ENCODE measurements around the gene APOM. TPM values are rescaled to one million over a fixed set of nuclear protein-coding genes. Genes with fewer than 3 reads are reported as not detected.

The APOM gene
- total and polyA plus RNA-seq, 7 experiments from 2014 or later = 0.78 to 5.0 (median 3.6) TPM

DNA sequence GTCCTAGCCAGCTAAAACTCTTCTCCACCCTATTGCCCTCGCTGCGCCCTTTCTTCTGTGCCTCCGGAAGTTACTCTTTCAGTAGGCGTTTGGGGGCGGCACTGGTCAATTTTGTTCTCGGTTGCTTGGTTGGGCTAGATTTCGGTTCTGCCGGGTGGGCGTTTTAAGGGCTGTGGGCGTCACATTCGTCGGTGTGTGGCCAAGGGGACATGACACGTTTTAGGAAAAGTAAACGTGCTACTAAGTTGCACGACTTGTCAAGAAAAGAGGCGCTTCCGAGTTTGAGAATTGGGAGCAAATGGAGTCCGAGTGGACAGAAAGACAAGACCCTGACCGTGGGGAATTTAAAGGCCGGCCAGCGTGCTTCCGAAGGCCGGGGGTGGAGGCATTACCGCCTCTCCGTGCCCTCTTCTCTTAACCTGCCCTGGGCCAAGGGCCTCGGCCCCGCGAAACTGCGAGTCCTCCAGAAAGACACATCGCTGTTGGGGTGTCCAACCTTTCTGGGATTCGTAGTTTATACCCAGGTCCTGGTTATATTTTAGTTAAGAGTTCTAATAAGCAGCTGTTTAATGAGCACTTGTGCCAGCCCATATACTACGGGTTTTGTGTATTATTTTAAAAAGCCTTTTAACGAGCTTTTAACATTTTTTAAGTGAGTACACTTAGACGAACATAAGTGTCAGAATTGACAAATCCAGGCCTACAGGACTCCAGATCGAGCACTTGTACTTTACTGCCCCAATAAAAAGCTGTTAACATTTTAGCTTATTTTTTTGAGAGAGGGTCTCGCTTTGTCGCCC is 2.6 kb upstream of the APOM start:
- intact Hi-C loops (cut with micrococcal nuclease) = loop anchor here (1.0 to 5.0 kb wide), 18 partner anchors 7 to 1586 kb away; partner anchors contain the start of genes ABHD16A (in 2 of the 2), C6orf47 (in 2 of the 2), NFKBIL1 (in 2 of the 2) and PRRC2A (in 2 of the 2)
- Histone ChIP-seq H3K9me3 (ENCODE audit: control insufficient read depth in 2 of 3, low read length in 3 of 3) (no peaks in the 10 kb centered on the region), H3K36me3 (ENCODE audit: control insufficient read depth in 2 of 3, insufficient read depth in 3 of 3, low read length in 3 of 3) (peaks cover 16 to 50% (median 16%) of the 10 kb centered on the region in 3 experiments), H3K4me3 (ENCODE audit: low read length) (peak overlapping the region; percentile 66), H3K27ac (ENCODE audit: low read depth, low read length) (peak overlapping the region; percentile 95), H3K4me1 (ENCODE audit: control insufficient read depth in 2 of 2, insufficient read depth in 2 of 2, low read length in 2 of 2) (peaks cover 23 to 30% of the 10 kb centered on the region in 2 donors), H3K27me3 (ENCODE audit: control insufficient read depth in 2 of 2, insufficient read depth in 2 of 2, low read length in 2 of 2) (no peaks in the 10 kb centered on the region)
- POLR2A ChIA-PET = interaction anchor here (0.6 to 8.3 kb wide), 52 partner anchors 9 to 1646 kb away, joined by 3 to 193 read pairs (median 4); partner anchors contain the start of genes ABHD16A, AIF1, C6orf47 and CSNK2B
- Mint-ChIP-seq H3K27ac (peak overlapping the region; percentile 99 to 100 (median 100)), H3K27me3 (no peaks in the 10 kb centered on the region), H3K4me1 (peaks cover 39 to 71% (median 63%) of the 10 kb centered on the region in 7 donors), H3K4me3 (peak overlapping the region; percentile 96 to 100 (median 99)), H3K9me3 (peaks cover 0 to 11% (median 0%) of the 10 kb centered on the region in 11 donors), H3K36me3 (peaks cover 6 to 34% (median 18%) of the 10 kb centered on the region in 5 donors)
- ATAC-seq = peak; percentile 77
- peak in 2 of 9 donors; percentile 81 to 89 for DNase-seq
- CTCF ChIA-PET = interaction anchor here (0.6 to 3.3 kb wide), 8 partner anchors 8 to 102 kb away, joined by 3 to 19 read pairs (median 4); partner anchors contain the start of genes DDAH2 and GPANK1

DNA sequence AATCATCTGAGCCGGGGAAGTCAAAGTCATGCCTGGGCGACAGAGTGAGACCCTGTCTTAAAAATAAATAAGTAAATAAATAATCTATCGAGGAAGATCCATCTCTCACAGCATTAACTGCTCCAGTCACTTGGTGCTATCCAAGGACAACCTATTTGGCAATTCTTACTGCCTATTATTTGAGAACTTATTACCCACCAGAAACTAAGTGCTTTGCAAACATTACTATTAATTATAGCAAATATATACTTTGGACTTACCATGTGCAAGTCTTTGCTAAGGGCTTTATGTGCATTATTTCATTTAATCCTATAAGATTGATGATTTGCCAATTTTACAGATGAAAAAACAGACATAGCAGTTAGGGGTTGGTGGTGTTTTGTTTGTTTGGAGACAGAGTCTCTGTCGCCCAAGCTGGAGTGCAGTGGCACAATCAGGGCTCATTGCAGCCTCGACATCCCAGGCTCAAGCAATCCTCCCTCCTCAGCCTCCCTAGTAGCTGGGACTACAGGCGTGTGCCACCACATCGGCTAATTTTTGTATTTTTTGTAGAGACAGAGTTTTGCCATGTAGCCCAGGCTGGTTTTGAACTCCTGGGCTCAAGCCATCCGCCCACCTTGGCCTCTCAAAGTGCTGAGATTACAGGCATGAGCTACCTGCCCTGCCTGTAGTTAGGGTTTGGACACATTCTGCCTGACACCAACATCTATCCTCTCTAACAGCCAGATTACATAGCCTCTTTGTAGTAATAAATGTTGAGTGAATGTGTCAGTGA is 933 bp upstream of the APOM start:
- ChIA-PET CTCF (interaction anchor here (0.6 to 3.3 kb wide), 2 partner anchors 9 to 153 kb away, joined by 3 to 19 read pairs; partner anchors contain the start of gene GPANK1), POLR2A (interaction anchor here (0.6 to 8.3 kb wide), 7 partner anchors 9 to 152 kb away, joined by 3 to 193 read pairs (median 4); partner anchors contain the start of genes C6orf47, CSNK2B, GPANK1 and LSM2)
- H3K4me3 ChIP-seq (ENCODE audit: low read length) = no peak overlapping the region
- H3K27ac ChIP-seq (ENCODE audit: low read depth, low read length) = no peak overlapping the region
- H3K36me3 Mint-ChIP-seq = peaks cover 5 to 37% (median 12%) of the 10 kb centered on the region in 5 donors
- H3K4me1 Mint-ChIP-seq = peaks cover 50 to 79% (median 73%) of the 10 kb centered on the region in 7 donors
- peaks cover 0 to 41% (median 6%) of the 10 kb centered on the region in 3 experiments for H3K36me3 ChIP-seq (ENCODE audit: control insufficient read depth in 2 of 3, insufficient read depth in 3 of 3, low read length in 3 of 3)
- ATAC-seq (no peak), DNase-seq (no peak)
- H3K9me3 ChIP-seq (ENCODE audit: control insufficient read depth in 2 of 3, low read length in 3 of 3) = no peaks in the 10 kb centered on the region
- peaks cover 0 to 11% (median 0%) of the 10 kb centered on the region in 11 donors for H3K9me3 Mint-ChIP-seq
- H3K27me3 ChIP-seq (ENCODE audit: control insufficient read depth in 2 of 2, insufficient read depth in 2 of 2, low read length in 2 of 2) = no peaks in the 10 kb centered on the region
- intact Hi-C loops (cut with micrococcal nuclease) = loop anchor here in 1 of 2 donors (5.0 kb wide), 1 partner anchor 523 kb away; the partner anchor contains the start of genes AGPAT1 and RNF5
- H3K4me1 ChIP-seq (ENCODE audit: control insufficient read depth in 2 of 2, insufficient read depth in 2 of 2, low read length in 2 of 2) = peaks cover 38 to 46% of the 10 kb centered on the region in 2 donors
- peak overlapping the region in 2 of 10 donors; percentile 6 to 19 for H3K4me3 Mint-ChIP-seq
- peak overlapping the region in 4 of 9 donors; percentile 4 to 65 (median 34) for H3K27ac Mint-ChIP-seq
- no peaks in the 10 kb centered on the region for H3K27me3 Mint-ChIP-seq

DNA sequence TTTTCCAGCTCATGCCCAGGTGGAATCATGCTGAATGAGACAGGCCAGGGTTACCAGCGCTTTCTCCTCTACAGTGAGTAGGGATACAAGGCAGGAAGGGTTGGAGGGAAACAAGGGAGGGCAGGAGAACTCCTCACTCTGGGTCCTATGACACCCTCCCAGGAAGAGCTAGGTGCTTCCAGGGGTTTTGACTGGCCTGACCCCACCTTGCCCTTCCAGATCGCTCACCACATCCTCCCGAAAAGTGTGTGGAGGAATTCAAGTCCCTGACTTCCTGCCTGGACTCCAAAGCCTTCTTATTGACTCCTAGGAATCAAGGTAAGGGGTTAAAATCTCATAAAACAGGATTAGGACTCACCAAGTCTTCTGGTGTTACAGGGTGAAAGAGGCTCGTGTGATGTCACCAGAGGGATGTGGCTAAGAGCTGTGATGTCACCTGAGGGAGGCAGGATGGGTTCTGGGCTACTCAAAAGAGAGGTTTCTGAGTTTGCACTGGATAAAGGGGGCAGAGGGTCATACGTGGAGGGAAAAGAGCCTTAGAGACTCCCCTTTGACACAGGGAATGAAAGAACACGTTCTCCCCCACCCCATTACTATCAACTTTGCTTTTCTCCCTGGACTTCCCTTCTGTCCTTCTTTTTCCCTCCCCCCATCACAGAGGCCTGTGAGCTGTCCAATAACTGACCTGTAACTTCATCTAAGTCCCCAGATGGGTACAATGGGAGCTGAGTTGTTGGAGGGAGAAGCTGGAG is 1.9 kb downstream of the APOM start:
- DNase-seq (peak in 3 of 9 donors; percentile 18 to 37 (median 25)), ATAC-seq (no peak)
- Histone ChIP-seq H3K36me3 (ENCODE audit: control insufficient read depth in 2 of 3, insufficient read depth in 3 of 3, low read length in 3 of 3) (peaks cover 0 to 38% (median 6%) of the 10 kb centered on the region in 3 experiments), H3K4me3 (ENCODE audit: low read length) (no peak overlapping the region), H3K9me3 (ENCODE audit: control insufficient read depth in 2 of 3, low read length in 3 of 3) (no peaks in the 10 kb centered on the region), H3K27ac (ENCODE audit: low read depth, low read length) (peak overlapping the region; percentile 88), H3K27me3 (ENCODE audit: control insufficient read depth in 2 of 2, insufficient read depth in 2 of 2, low read length in 2 of 2) (no peaks in the 10 kb centered on the region), H3K4me1 (ENCODE audit: control insufficient read depth in 2 of 2, insufficient read depth in 2 of 2, low read length in 2 of 2) (peaks cover 32 to 41% of the 10 kb centered on the region in 2 donors)
- Mint-ChIP-seq H3K4me1 (peaks cover 41 to 78% (median 72%) of the 10 kb centered on the region in 7 donors), H3K4me3 (peak overlapping the region; percentile 61 to 98 (median 85)), H3K36me3 (peaks cover 5 to 32% (median 12%) of the 10 kb centered on the region in 5 donors), H3K27me3 (no peaks in the 10 kb centered on the region), H3K9me3 (no peaks in the 10 kb centered on the region), H3K27ac (peak overlapping the region; percentile 60 to 92 (median 85))
- intact Hi-C loops (cut with micrococcal nuclease) = no loop called here
- ChIA-PET CTCF (interaction anchor here (0.6 to 0.7 kb wide), 2 partner anchors 132 to 1502 kb away, joined by 3 read pairs; no protein-coding TSS in a partner anchor), POLR2A (interaction anchor here (0.5 to 1.4 kb wide), 4 partner anchors 14 to 168 kb away, joined by 3 to 7 read pairs (median 4); partner anchors contain the start of genes DDX39B and LY6G5C)

DNA sequence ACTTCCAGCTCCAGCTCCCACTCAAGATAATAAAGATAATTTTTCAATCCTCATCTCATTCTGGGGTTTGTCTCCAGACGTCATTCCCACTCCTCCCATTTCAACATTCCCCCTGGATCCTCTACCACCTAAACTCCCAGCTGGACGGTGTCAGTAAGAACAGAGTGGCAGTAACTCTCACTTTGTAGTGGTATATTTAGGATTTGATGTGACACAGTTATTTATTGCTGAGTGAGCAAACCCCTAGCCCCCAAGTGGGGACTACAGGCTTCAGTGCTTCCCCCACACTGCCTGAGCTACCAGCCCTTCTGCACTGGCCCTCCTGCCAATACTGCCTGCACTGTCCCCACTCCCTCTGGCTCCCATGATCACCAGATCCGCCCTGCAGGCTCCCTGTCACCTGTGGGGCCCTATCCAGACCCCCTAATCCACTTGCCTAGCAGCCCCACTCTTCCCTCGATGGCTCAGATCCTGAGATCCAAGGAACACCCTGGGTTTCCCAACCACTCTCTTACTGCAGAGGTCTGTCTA is 2.5 kb downstream of the APOM start:
- DNase-seq = no peak
- H3K27me3 Mint-ChIP-seq = no peaks in the 10 kb centered on the region
- intact Hi-C loops (cut with micrococcal nuclease) = no loop called here
- ChIA-PET CTCF (interaction anchor here (0.6 to 0.7 kb wide), 2 partner anchors 109 to 939 kb away, joined by 3 read pairs; no protein-coding TSS in a partner anchor), POLR2A (interaction anchor here (0.8 to 1.4 kb wide), 3 partner anchors 13 to 117 kb away, joined by 4 to 7 read pairs (median 4); partner anchors contain the start of genes DDX39B and LY6G5C)
- H3K27ac Mint-ChIP-seq = peak overlapping the region in 8 of 9 donors; percentile 62 to 92 (median 85)
- ATAC-seq = no peak
- peak overlapping the region; percentile 42 to 98 (median 85) for H3K4me3 Mint-ChIP-seq
- peaks cover 44 to 76% (median 71%) of the 10 kb centered on the region in 7 donors for H3K4me1 Mint-ChIP-seq
- no peak overlapping the region for H3K4me3 ChIP-seq (ENCODE audit: low read length)
- peaks cover 35 to 45% of the 10 kb centered on the region in 2 donors for H3K4me1 ChIP-seq (ENCODE audit: control insufficient read depth in 2 of 2, insufficient read depth in 2 of 2, low read length in 2 of 2)
- H3K9me3 ChIP-seq (ENCODE audit: control insufficient read depth in 2 of 3, low read length in 3 of 3) = no peaks in the 10 kb centered on the region
- H3K9me3 Mint-ChIP-seq = no peaks in the 10 kb centered on the region
- H3K27ac ChIP-seq (ENCODE audit: low read depth, low read length) = peak overlapping the region; percentile 88
- H3K27me3 ChIP-seq (ENCODE audit: control insufficient read depth in 2 of 2, insufficient read depth in 2 of 2, low read length in 2 of 2) = no peaks in the 10 kb centered on the region
- H3K36me3 ChIP-seq (ENCODE audit: control insufficient read depth in 2 of 3, insufficient read depth in 3 of 3, low read length in 3 of 3) = peaks cover 0 to 38% (median 6%) of the 10 kb centered on the region in 3 experiments
- peaks cover 5 to 31% (median 12%) of the 10 kb centered on the region in 5 donors for H3K36me3 Mint-ChIP-seq

DNA sequence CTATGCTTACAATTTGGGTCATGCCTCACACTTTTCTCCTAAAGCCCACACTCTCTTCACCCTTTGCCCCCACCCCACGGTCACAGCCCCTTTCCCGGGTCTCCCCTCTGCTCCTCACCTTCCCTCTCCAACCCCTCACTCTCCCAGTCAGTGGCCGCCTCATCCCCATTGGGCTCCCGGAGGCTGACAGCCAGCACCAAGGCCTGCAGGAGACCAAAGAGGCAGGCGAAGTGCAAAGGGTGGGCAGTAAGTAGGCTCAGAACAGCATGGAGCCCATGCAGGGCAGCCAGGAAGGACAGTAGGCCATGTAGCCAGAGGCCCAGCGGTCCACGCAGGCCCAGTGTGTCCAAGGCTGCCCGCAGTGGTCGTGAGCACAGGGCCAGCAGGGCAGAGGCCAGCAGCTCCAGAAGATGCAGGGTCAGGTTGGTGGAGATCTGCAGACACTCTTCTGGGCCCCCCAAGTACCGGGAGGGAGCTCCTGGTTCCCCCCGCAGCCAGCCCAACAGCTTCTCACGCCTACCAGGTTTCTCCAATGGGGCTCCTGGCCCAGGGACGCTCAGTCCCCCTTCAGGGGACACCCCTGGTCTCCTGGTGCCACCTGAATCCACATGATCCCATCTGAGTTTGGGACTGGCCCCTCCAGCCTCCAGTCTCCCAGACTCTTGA is 3.4 kb downstream of the APOM start:
- CTCF ChIA-PET = interaction anchor here (0.7 kb wide), 1 partner anchor 940 kb away, joined by 3 read pairs; no protein-coding TSS in a partner anchor

More for the DNA sequence above, 3.4 kb downstream of the APOM start:
- DNase-seq = no peak
- Mint-ChIP-seq H3K4me1 (peaks cover 53 to 85% (median 77%) of the 10 kb centered on the region in 7 donors), H3K36me3 (peaks cover 6 to 39% (median 16%) of the 10 kb centered on the region in 5 donors), H3K4me3 (peak overlapping the region; percentile 89 to 98 (median 92)), H3K9me3 (no peaks in the 10 kb centered on the region), H3K27ac (peak overlapping the region; percentile 81 to 95 (median 88)), H3K27me3 (no peaks in the 10 kb centered on the region)
- Histone ChIP-seq H3K4me3 (ENCODE audit: low read length) (peak overlapping the region; percentile 79), H3K9me3 (ENCODE audit: control insufficient read depth in 2 of 3, low read length in 3 of 3) (no peaks in the 10 kb centered on the region), H3K4me1 (ENCODE audit: control insufficient read depth in 2 of 2, insufficient read depth in 2 of 2, low read length in 2 of 2) (peaks cover 40 to 49% of the 10 kb centered on the region in 2 donors), H3K36me3 (ENCODE audit: control insufficient read depth in 2 of 3, insufficient read depth in 3 of 3, low read length in 3 of 3) (peaks cover 0 to 38% (median 6%) of the 10 kb centered on the region in 3 experiments), H3K27ac (ENCODE audit: low read depth, low read length) (peak overlapping the region; percentile 88), H3K27me3 (ENCODE audit: control insufficient read depth in 2 of 2, insufficient read depth in 2 of 2, low read length in 2 of 2) (no peaks in the 10 kb centered on the region)
- intact Hi-C loops (cut with micrococcal nuclease) = no loop called here
- ATAC-seq = no peak
- POLR2A ChIA-PET = interaction anchor here (0.6 to 1.3 kb wide), 3 partner anchors 80 to 310 kb away, joined by 3 to 7 read pairs (median 3); partner anchors contain the start of gene DDX39B

Measured in naive thymus-derived CD4-positive, alpha-beta T cell (primary cell).